GM12878 (cell line): ENCODE results near the gene PRKN. TPM values are rescaled to one million over a fixed set of nuclear protein-coding genes. Genes with fewer than 3 reads are reported as not detected.

ENCODE experiments used
- ATAC-seq: fragments of 200-7000 bp; cut with Tn5 transposase; 3 replicates; pipeline ENCODE4 v1.9.1; 2020; ENCODE audit warnings: mild to moderate bottlenecking, moderate library complexity
- BruUV-seq: library from RNA; stranded (reverse); fragments of 400-500 nt; replicated peaks from 2 replicates; lab custom pipeline; 2021; lab: Mats Ljungman, UMichigan
- CTCF ChIA-PET: fragments of 300-600 bp; sonication (Branson Sonifier 250); formaldehyde crosslinking; extraction: SDS; loops from one replicate; lab custom pipeline; 2021; ENCODE audit warnings: inconsistent platforms; lab: Yijun Ruan, JAX
- POLR2A ChIA-PET: fragments of 350-600 bp; formaldehyde crosslinking; extraction: SDS; loops from one replicate; lab custom pipeline; 2021; ENCODE audit warnings: inconsistent platforms; lab: Charles Lee
- RAD21 ChIA-PET: fragments of 300-600 bp; sonication (Branson Sonifier 250); formaldehyde crosslinking; loops from one replicate; lab custom pipeline; 2023; ENCODE audit warnings: antibody characterized with exemption; ENCODE audit not compliant: unreplicated experiment; lab: Charles Lee
- SMC1A ChIA-PET: fragments of 300-600 bp; sonication (Branson Sonifier 250); formaldehyde crosslinking; loops from one replicate; lab custom pipeline; 2023; ENCODE audit not compliant: unreplicated experiment, uncharacterized antibody; lab: Charles Lee
- DNase-seq: peaks from one replicate; pipeline ENCODE4 v3.0.0-alpha.2; 2011; ENCODE audit warnings: low read depth, low spot score
- FAIRE-seq: peaks from 3 replicates; lab custom pipeline; 2011; peaks lifted over from hg19 to GRCh38; lab: Jason Lieb, UNC
- H2AFZ ChIP-seq: 2 replicates; pipeline ENCODE4 v1.6.0; 2011; ENCODE audit warnings: low read depth, low read length, control low read depth; ENCODE audit not compliant: control insufficient read depth
- H3K27ac ChIP-seq: 2 replicates; pipeline ENCODE4 v1.5.1; 2011; ENCODE audit warnings: control low read depth; ENCODE audit not compliant: control insufficient read depth, insufficient read depth
- H3K27me3 ChIP-seq, 2 experiments: replicated peaks in 1 of 2; 2 replicates each; pipeline versions ENCODE4 v1.6.0 to v1.6.1; 2011; ENCODE audit warnings: low read length in 1 of 2; ENCODE audit not compliant: control insufficient read depth in 2 of 2, insufficient read depth in 2 of 2
- H3K36me3 ChIP-seq, 2 experiments: 2 replicates each; pipeline ENCODE4 v1.5.1; 2011; ENCODE audit warnings: low read length in 1 of 2; ENCODE audit not compliant: control insufficient read depth in 2 of 2, insufficient read depth in 2 of 2
- H3K4me1 ChIP-seq: 2 replicates; pipeline ENCODE4 v1.6.1; 2011; ENCODE audit warnings: mild to moderate bottlenecking, low read length, moderate library complexity, mixed read lengths; ENCODE audit not compliant: control insufficient read depth, insufficient read depth
- H3K4me2 ChIP-seq: 2 replicates; pipeline ENCODE4 v1.6.0; 2011; ENCODE audit warnings: control low read depth; ENCODE audit not compliant: control insufficient read depth, insufficient read depth
- H3K4me3 ChIP-seq: fragments of 200-600 bp; sonication (generic); 2 replicates; pipeline ENCODE4 v1.5.1; 2016
- H3K79me2 ChIP-seq: 2 replicates; pipeline ENCODE4 v1.6.0; 2011; ENCODE audit warnings: low read length; ENCODE audit not compliant: control insufficient read depth, insufficient read depth
- H3K9ac ChIP-seq: 2 replicates; pipeline ENCODE4 v1.8.0; 2011; ENCODE audit warnings: low read length, control low read depth, mixed read lengths; ENCODE audit not compliant: control insufficient read depth, insufficient read depth
- H3K9me3 ChIP-seq: replicated peaks from 3 replicates; pipeline ENCODE4 v1.5.1; 2011; ENCODE audit warnings: mild to moderate bottlenecking, low read length; ENCODE audit not compliant: control insufficient read depth, insufficient read depth
- H4K20me1 ChIP-seq: 2 replicates; pipeline ENCODE4 v1.6.0; 2011; ENCODE audit not compliant: control insufficient read depth, insufficient read depth
- ASH2L ChIP-seq: fragments of 300-600, 200-600 bp; sonication (generic); IDR thresholded peaks from 2 replicates; pipeline ENCODE4 v1.6.1; 2017; ENCODE audit warnings: low read depth, mild to moderate bottlenecking, borderline replicate concordance
- ATF7 ChIP-seq: fragments of 450-650 bp; IDR thresholded peaks from 2 replicates; pipeline ENCODE4 v1.6.1; 2016; ENCODE audit warnings: low read depth, mild to moderate bottlenecking
- BACH1 ChIP-seq: fragments of 450-650 bp; IDR thresholded peaks from 2 replicates; pipeline ENCODE4 v1.6.1; 2017; ENCODE audit warnings: mild to moderate bottlenecking, borderline replicate concordance
- BMI1 ChIP-seq: fragments of 450-650 bp; IDR thresholded peaks from 2 replicates; pipeline ENCODE4 v1.6.1; 2016; ENCODE audit warnings: mild to moderate bottlenecking, moderate library complexity, borderline replicate concordance
- GATAD2B ChIP-seq: fragments of 450-650 bp; conservative IDR thresholded peaks from 2 replicates; pipeline ENCODE4 v1.6.1; 2017; ENCODE audit warnings: low read depth, mild to moderate bottlenecking, moderate library complexity
- KLF5 ChIP-seq: fragments of 450-650 bp; IDR thresholded peaks from 2 replicates; pipeline ENCODE4 v1.6.1; 2014; ENCODE audit warnings: mild to moderate bottlenecking; ENCODE audit not compliant: partially characterized antibody
- MEF2A ChIP-seq: IDR thresholded peaks from 2 replicates; pipeline ENCODE4 v1.6.1; 2011; ENCODE audit warnings: low read depth, mild to moderate bottlenecking, low read length, moderate library complexity; ENCODE audit not compliant: insufficient read depth
- NR2C2 ChIP-seq: IDR thresholded peaks from 2 replicates; pipeline ENCODE4 v1.6.1; 2011; ENCODE audit warnings: borderline replicate concordance, low read depth; ENCODE audit not compliant: control insufficient read depth, insufficient read length
- PAX5 ChIP-seq: IDR thresholded peaks from 2 replicates; pipeline ENCODE4 v1.6.1; 2011; ENCODE audit warnings: low read depth, low read length, borderline replicate concordance
- POLR2A ChIP-seq: IDR thresholded peaks from 2 replicates; pipeline ENCODE4 v1.6.1; 2011; ENCODE audit warnings: low read depth, mild to moderate bottlenecking, low read length
- SMAD1 ChIP-seq: fragments of 450-650 bp; IDR thresholded peaks from 2 replicates; pipeline ENCODE4 v1.6.1; 2018; ENCODE audit warnings: mild to moderate bottlenecking, low read depth; ENCODE audit not compliant: partially characterized antibody
- STAT1 ChIP-seq: fragments of 450-650 bp; conservative IDR thresholded peaks from 2 replicates; pipeline ENCODE4 v1.6.1; 2014; ENCODE audit warnings: antibody characterized with exemption, mild to moderate bottlenecking
- ZNF24 ChIP-seq: fragments of 450-650 bp; IDR thresholded peaks from 2 replicates; pipeline ENCODE4 v1.6.1; 2017; ENCODE audit warnings: antibody characterized with exemption, mild to moderate bottlenecking
- WGBS: methylation state at CpG from one replicate; pipeline ENCODE4 v1.1.6; 2016; ENCODE audit warnings: low lambda C conversion rate; ENCODE audit not compliant: insufficient replicate concordance, insufficient coverage; ENCODE audit errors: missing lambda C conversion rate; 5-methylcytosine and 5-hydroxymethylcytosine counted together
- in situ Hi-C: fragments of 300-500 bp; cut with MboI; formaldehyde crosslinking; loops from 9 replicates; pipeline ENCODE4 v1.14.3; 2018; ENCODE audit warnings: mixed read lengths
- intact Hi-C: fragments of 100-400 bp; cut with micrococcal nuclease; formaldehyde crosslinking; loops from one replicate; pipeline ENCODE4 v1.14.2; 2022; ENCODE audit not compliant: unreplicated experiment
- polyA plus RNA-seq, 11 experiments: library from polyadenylated mRNA; depleted of rRNA in 4 of 11; unstranded in 6 of 11; stranded (reverse) in 5 of 11; fragments of >200 nt; fragmentation: Nextera tagmentation in 4 of 11; fragmentation: Illumina TruSeq in 1 of 11; extraction: Ambion mirVana in 4 of 11; extraction: Trizol in 1 of 11; gene quantifications; 1 replicate in 1 of 11; 2 replicates in 10 of 11; pipeline versions ENCODE4 v1.2.1 to v1.2.3, GENCODE V29; 2011 to 2016; ENCODE audit warnings: inconsistent platforms in 2 of 11, missing spikeins in 2 of 11, low read depth in 1 of 11
- total RNA-seq, 4 experiments: library from RNA; depleted of rRNA in 3 of 4; stranded (reverse); fragments of >200 nt in 3 of 4; fragmentation: Illumina TruSeq in 1 of 4; extraction: Trizol in 1 of 4; gene quantifications; 2 replicates each; pipeline versions ENCODE4 v1.2.1 to v1.2.3, GENCODE V29; 2013 to 2021
- TF ChIP-seq, protein P1 (sequence below): fragments of 150-350 bp; IDR thresholded peaks from 2 replicates; pipeline ENCODE4 v1.6.1; 2016; ENCODE audit warnings: low read depth, low read length
- TF ChIP-seq, protein P2 (sequence below): IDR thresholded peaks from 2 replicates; pipeline ENCODE4 v1.6.1; 2011; ENCODE audit warnings: low read depth, mild to moderate bottlenecking, low read length, moderate library complexity, borderline replicate concordance; ENCODE audit errors: extremely low read depth
- TF ChIP-seq, protein P3 (sequence below): fragments of 450-650 bp; IDR thresholded peaks from 2 replicates; pipeline ENCODE4 v1.6.1; 2014; ENCODE audit warnings: mild to moderate bottlenecking

Gene PRKN
- total and polyA plus RNA-seq, 10 of the 15 experiments (the other 5 are each of a cell fraction or from before 2014, with no cell fraction given), result 0.06 to 0.09 TPM; not detected in 8

DNA sequence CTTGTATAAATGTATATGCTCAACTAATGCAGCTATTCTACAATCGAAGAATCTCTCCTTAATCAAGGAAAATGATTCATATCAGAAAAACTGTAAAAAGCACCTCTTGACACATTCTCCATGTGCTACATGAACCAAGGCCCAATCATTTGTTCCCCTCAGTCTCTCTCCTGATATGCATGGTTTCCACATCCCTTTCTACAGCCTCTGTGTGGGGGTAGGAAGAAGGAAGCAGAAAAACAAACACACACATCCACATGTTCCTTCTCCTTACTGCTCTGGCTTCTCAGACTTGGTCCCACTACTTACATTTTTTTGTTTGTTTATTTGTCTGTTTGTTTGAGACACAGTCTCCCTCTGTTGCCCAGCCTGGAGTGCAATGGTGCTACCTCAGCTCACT lies 510.5 kb downstream of the PRKN start:
- Histone ChIP-seq H4K20me1 (no peaks in the 10 kb centered on the region), H3K9me3 (no peaks in the 10 kb centered on the region), H3K79me2 (no peaks in the 10 kb centered on the region), H3K27me3 (no peaks in the 10 kb centered on the region), H3K4me1 (no peaks in the 10 kb centered on the region), H3K4me2 (no peak overlapping the region), H3K27ac (no peak overlapping the region), H3K9ac (no peak overlapping the region), H2AFZ (no peak overlapping the region), H3K36me3 (no peaks in the 10 kb centered on the region), H3K4me3 (no peak overlapping the region)
- ChIA-PET POLR2A (no interaction called here), SMC1A (no interaction called here), CTCF (no interaction called here), RAD21 (no interaction called here)
- BruUV-seq, result no TSS peak
- in situ Hi-C loops (no loop called here), intact Hi-C loops (no loop called here)
- ATAC-seq (no peak), FAIRE-seq (no peak), DNase-seq (no peak)
- TF ChIP-seq STAT1, result no peak
- TF ChIP-seq GATAD2B, result no peak
- TF ChIP-seq ASH2L, result no peak
- no peak for TF ChIP-seq MEF2A
- no peak for TF ChIP-seq ATF7
- TF ChIP-seq BMI1, result no peak
- no peak for TF ChIP-seq SMAD1
- TF ChIP-seq, protein P1, sequence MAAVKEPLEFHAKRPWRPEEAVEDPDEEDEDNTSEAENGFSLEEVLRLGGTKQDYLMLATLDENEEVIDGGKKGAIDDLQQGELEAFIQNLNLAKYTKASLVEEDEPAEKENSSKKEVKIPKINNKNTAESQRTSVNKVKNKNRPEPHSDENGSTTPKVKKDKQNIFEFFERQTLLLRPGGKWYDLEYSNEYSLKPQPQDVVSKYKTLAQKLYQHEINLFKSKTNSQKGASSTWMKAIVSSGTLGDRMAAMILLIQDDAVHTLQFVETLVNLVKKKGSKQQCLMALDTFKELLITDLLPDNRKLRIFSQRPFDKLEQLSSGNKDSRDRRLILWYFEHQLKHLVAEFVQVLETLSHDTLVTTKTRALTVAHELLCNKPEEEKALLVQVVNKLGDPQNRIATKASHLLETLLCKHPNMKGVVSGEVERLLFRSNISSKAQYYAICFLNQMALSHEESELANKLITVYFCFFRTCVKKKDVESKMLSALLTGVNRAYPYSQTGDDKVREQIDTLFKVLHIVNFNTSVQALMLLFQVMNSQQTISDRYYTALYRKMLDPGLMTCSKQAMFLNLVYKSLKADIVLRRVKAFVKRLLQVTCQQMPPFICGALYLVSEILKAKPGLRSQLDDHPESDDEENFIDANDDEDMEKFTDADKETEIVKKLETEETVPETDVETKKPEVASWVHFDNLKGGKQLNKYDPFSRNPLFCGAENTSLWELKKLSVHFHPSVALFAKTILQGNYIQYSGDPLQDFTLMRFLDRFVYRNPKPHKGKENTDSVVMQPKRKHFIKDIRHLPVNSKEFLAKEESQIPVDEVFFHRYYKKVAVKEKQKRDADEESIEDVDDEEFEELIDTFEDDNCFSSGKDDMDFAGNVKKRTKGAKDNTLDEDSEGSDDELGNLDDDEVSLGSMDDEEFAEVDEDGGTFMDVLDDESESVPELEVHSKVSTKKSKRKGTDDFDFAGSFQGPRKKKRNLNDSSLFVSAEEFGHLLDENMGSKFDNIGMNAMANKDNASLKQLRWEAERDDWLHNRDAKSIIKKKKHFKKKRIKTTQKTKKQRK, result no peak
- TF ChIP-seq POLR2A, result no peak
- TF ChIP-seq NR2C2, result no peak
- TF ChIP-seq ZNF24, result no peak
- TF ChIP-seq BACH1, result no peak
- TF ChIP-seq, protein P2, sequence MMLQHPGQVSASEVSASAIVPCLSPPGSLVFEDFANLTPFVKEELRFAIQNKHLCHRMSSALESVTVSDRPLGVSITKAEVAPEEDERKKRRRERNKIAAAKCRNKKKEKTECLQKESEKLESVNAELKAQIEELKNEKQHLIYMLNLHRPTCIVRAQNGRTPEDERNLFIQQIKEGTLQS, result no peak
- no peak for TF ChIP-seq PAX5
- TF ChIP-seq, protein P3, sequence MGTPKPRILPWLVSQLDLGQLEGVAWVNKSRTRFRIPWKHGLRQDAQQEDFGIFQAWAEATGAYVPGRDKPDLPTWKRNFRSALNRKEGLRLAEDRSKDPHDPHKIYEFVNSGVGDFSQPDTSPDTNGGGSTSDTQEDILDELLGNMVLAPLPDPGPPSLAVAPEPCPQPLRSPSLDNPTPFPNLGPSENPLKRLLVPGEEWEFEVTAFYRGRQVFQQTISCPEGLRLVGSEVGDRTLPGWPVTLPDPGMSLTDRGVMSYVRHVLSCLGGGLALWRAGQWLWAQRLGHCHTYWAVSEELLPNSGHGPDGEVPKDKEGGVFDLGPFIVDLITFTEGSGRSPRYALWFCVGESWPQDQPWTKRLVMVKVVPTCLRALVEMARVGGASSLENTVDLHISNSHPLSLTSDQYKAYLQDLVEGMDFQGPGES, result no peak
- no peak for TF ChIP-seq KLF5
- WGBS, result 4% methylated on average over 1 of the region's 1 CpG
